H9 (cell line): ENCODE results near the gene PRIMPOL. TPM values are rescaled to one million over a fixed set of nuclear protein-coding genes. Genes with fewer than 3 reads are reported as not detected.

ENCODE experiments used
- DNase-seq: peaks from one replicate; pipeline ENCODE4 v3.0.0-alpha.2; 2017
- H2AFZ ChIP-seq: one replicate; pipeline ENCODE4 v1.6.1; 2013; ENCODE audit warnings: mild to moderate bottlenecking, low read length, control low read depth, moderate library complexity
- H2AK5ac ChIP-seq: 2 replicates; pipeline ENCODE4 v1.6.1; 2013; ENCODE audit warnings: low read length, control low read depth, mixed read lengths; ENCODE audit not compliant: insufficient read length
- H2BK120ac ChIP-seq: one replicate; pipeline ENCODE4 v1.6.1; 2013; ENCODE audit warnings: low read depth, mild to moderate bottlenecking, low read length, control low read depth, inconsistent platforms; ENCODE audit not compliant: poor library complexity, severe bottlenecking
- H2BK12ac ChIP-seq: 2 replicates; pipeline ENCODE4 v1.6.1; 2013; ENCODE audit warnings: low read length, control low read depth, mixed read lengths, low read depth; ENCODE audit not compliant: insufficient read length
- H2BK15ac ChIP-seq: 2 replicates; pipeline ENCODE4 v1.6.1; 2013; ENCODE audit warnings: low read depth, low read length, control low read depth
- H2BK20ac ChIP-seq: one replicate; pipeline ENCODE4 v1.6.1; 2013; ENCODE audit warnings: low read depth, mild to moderate bottlenecking, low read length, control low read depth, inconsistent platforms; ENCODE audit not compliant: poor library complexity, severe bottlenecking
- H2BK5ac ChIP-seq: 2 replicates; pipeline ENCODE4 v1.6.1; 2013; ENCODE audit warnings: low read length, control low read depth, mixed read lengths; ENCODE audit not compliant: insufficient read length
- H3K14ac ChIP-seq: 2 replicates; pipeline ENCODE4 v1.6.1; 2013; ENCODE audit warnings: low read length, control low read depth; ENCODE audit not compliant: insufficient read depth
- H3K18ac ChIP-seq: 2 replicates; pipeline ENCODE4 v1.6.1; 2013; ENCODE audit warnings: low read depth, mild to moderate bottlenecking, mixed read lengths, low read length, control low read depth; ENCODE audit not compliant: insufficient read length
- H3K23ac ChIP-seq: 2 replicates; pipeline ENCODE4 v1.6.1; 2013; ENCODE audit warnings: low read length, control low read depth, mixed read lengths, low read depth; ENCODE audit not compliant: insufficient read length
- H3K23me2 ChIP-seq: 2 replicates; pipeline ENCODE4 v1.6.1; 2013; ENCODE audit warnings: low read depth, mild to moderate bottlenecking, mixed read lengths, low read length, control low read depth; ENCODE audit not compliant: insufficient read length, poor library complexity, severe bottlenecking
- H3K27ac ChIP-seq: 2 replicates; pipeline ENCODE4 v1.5.1; 2013; ENCODE audit warnings: low read length, control low read depth, mixed read lengths, low read depth; ENCODE audit not compliant: insufficient read length
- H3K27me3 ChIP-seq: 2 replicates; pipeline ENCODE4 v1.6.1; 2013; ENCODE audit warnings: low read length, control low read depth, inconsistent platforms; ENCODE audit not compliant: insufficient read depth
- H3K4ac ChIP-seq: 2 replicates; pipeline ENCODE4 v1.6.1; 2013; ENCODE audit warnings: low read depth, mild to moderate bottlenecking, control low read depth, inconsistent platforms, low read length, moderate library complexity
- H3K4me1 ChIP-seq: 2 replicates; pipeline ENCODE4 v1.6.1; 2013; ENCODE audit warnings: low read length, control low read depth, inconsistent platforms; ENCODE audit not compliant: insufficient read depth
- H3K4me2 ChIP-seq: 2 replicates; pipeline ENCODE4 v1.6.1; 2013; ENCODE audit warnings: low read length, control low read depth, mixed read lengths; ENCODE audit not compliant: insufficient read length, insufficient read depth
- H3K56ac ChIP-seq: 2 replicates; pipeline ENCODE4 v1.6.1; 2013; ENCODE audit warnings: low read depth, mild to moderate bottlenecking, mixed read lengths, low read length, control low read depth; ENCODE audit not compliant: insufficient read length
- H3K79me1 ChIP-seq: 2 replicates; pipeline ENCODE4 v1.6.1; 2013; ENCODE audit warnings: low read depth, mild to moderate bottlenecking, moderate library complexity, low read length, control low read depth, inconsistent platforms; ENCODE audit not compliant: insufficient read depth, poor library complexity, severe bottlenecking
- H3K79me2 ChIP-seq: 2 replicates; pipeline ENCODE4 v1.6.1; 2013; ENCODE audit warnings: low read length, control low read depth, inconsistent platforms; ENCODE audit not compliant: insufficient read depth
- H3K9ac ChIP-seq: 2 replicates; pipeline ENCODE4 v1.6.1; 2013; ENCODE audit warnings: low read length, control low read depth, mixed read lengths; ENCODE audit not compliant: insufficient read length; ENCODE audit errors: extremely low read depth
- H3K9me3 ChIP-seq: one replicate; pipeline ENCODE4 v1.6.1; 2013; ENCODE audit warnings: low read depth, low read length, inconsistent platforms; ENCODE audit not compliant: control insufficient read depth
- H3T11ph ChIP-seq: one replicate; pipeline ENCODE4 v1.6.1; 2013; ENCODE audit warnings: mild to moderate bottlenecking, low read length, control low read depth, inconsistent platforms
- H4K20me1 ChIP-seq: one replicate; pipeline ENCODE4 v1.6.1; 2013; ENCODE audit not compliant: control insufficient read depth, insufficient read length, insufficient read depth
- H4K5ac ChIP-seq: 2 replicates; pipeline ENCODE4 v1.6.1; 2013; ENCODE audit warnings: low read depth, mild to moderate bottlenecking, mixed read lengths, low read length, control low read depth; ENCODE audit not compliant: insufficient read length
- H4K8ac ChIP-seq: replicated peaks from 2 replicates; pipeline ENCODE4 v1.6.1; 2013; ENCODE audit warnings: low read length, control low read depth, mixed read lengths, low read depth; ENCODE audit not compliant: insufficient read length
- H4K91ac ChIP-seq: 2 replicates; pipeline ENCODE4 v1.6.1; 2013; ENCODE audit warnings: low read depth, mild to moderate bottlenecking, moderate library complexity, mixed read lengths, low read length, control low read depth; ENCODE audit not compliant: insufficient read length
- H3K27ac Mint-ChIP-seq, 3 experiments: 2 replicates in 2 of 3; 3 replicates in 1 of 3; pipeline ENCODE4 v1.8.0; 2020 to 2021; ENCODE audit warnings: mixed read lengths in 3 of 3, mild to moderate bottlenecking in 1 of 3, moderate library complexity in 1 of 3
- H3K27me3 Mint-ChIP-seq: 2 replicates; pipeline ENCODE4 v1.8.0; 2021; ENCODE audit warnings: low read depth, mild to moderate bottlenecking, moderate library complexity, mixed read lengths
- H3K36me3 Mint-ChIP-seq, 3 experiments: 2 replicates in 2 of 3; 3 replicates in 1 of 3; pipeline ENCODE4 v1.8.0; 2020 to 2021; ENCODE audit warnings: low read depth in 3 of 3, mixed read lengths in 3 of 3; ENCODE audit not compliant: insufficient read depth in 1 of 3
- H3K4me1 Mint-ChIP-seq, 2 experiments: 2 replicates each; pipeline ENCODE4 v1.8.0; 2020; ENCODE audit warnings: mixed read lengths in 2 of 2
- H3K4me3 Mint-ChIP-seq, 2 experiments: 2 replicates in 1 of 2; 3 replicates in 1 of 2; pipeline ENCODE4 v1.8.0; 2020 to 2021; ENCODE audit warnings: mild to moderate bottlenecking in 2 of 2, mixed read lengths in 2 of 2, moderate library complexity in 1 of 2
- H3K9me3 Mint-ChIP-seq, 2 experiments: 2 replicates in 1 of 2; 3 replicates in 1 of 2; pipeline ENCODE4 v1.8.0; 2020; ENCODE audit warnings: mild to moderate bottlenecking in 2 of 2, mixed read lengths in 2 of 2, moderate library complexity in 1 of 2
- CTCF ChIP-seq: fragments of 200-600 bp; sonication (generic); conservative IDR thresholded peaks from 3 replicates; pipeline ENCODE4 v1.8.0; 2021; ENCODE audit warnings: antibody characterized with exemption, mild to moderate bottlenecking
- WGBS: extraction: QIAGEN DNeasy Blood & Tissue Kit; methylation state at CpG from one replicate; pipeline ENCODE4 v1.1.7; 2013; ENCODE audit warnings: missing lambda C conversion rate, low lambda C conversion rate, mixed read lengths; ENCODE audit not compliant: insufficient read length; ENCODE audit errors: extremely low coverage; 5-methylcytosine and 5-hydroxymethylcytosine counted together
- total RNA-seq: library from RNA; stranded (reverse); gene quantifications from 2 replicates; pipeline ENCODE4 v1.2.1, GENCODE V29; 2021

PRIMPOL gene
- total RNA-seq, 1 experiment from 2014 or later, result 4.9 TPM

DNA sequence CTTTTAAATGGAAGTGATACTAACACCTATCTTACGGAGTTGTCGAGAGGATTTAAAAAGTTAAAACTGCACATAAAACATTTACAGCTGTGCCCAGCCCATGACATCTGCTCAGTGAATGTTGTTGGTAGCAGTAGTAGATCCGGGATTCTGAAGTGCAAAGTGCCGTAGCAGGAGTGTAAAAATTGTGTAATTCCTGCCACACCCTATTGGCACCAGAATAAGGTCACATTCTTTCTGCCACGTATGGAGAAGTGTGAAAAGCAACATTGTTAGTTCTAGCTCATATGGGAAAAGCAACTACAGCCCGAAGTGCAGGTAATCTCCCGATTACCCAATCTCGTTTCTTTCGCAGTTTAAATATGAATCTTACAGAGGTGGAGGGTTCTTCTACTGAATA lies 31.2 kb downstream of the PRIMPOL start:
- no peak overlapping the region for H3K9ac ChIP-seq
- no peak overlapping the region for H4K91ac ChIP-seq
- Mint-ChIP-seq H3K27me3 (no peaks in the 10 kb centered on the region), H3K36me3 (peaks cover 7 to 10% (median 9%) of the 10 kb centered on the region in 3 experiments), H3K27ac (no peak overlapping the region), H3K4me3 (no peak overlapping the region), H3K4me1 (no peaks in the 10 kb centered on the region), H3K9me3 (peaks cover 8% of the 10 kb centered on the region in 2 experiments; a peak in 3 of 5 replicates)
- no peak overlapping the region for H4K5ac ChIP-seq
- no peaks in the 10 kb centered on the region for H3K9me3 ChIP-seq
- no peak overlapping the region for H2AFZ ChIP-seq
- H3K23ac ChIP-seq, result no peak overlapping the region
- no peaks in the 10 kb centered on the region for H3K23me2 ChIP-seq
- no peak overlapping the region for H2AK5ac ChIP-seq
- no CpG with 5 or more reads among the region's 9 CpGs for WGBS
- no peak overlapping the region for H3K14ac ChIP-seq
- no peak overlapping the region for H3K4ac ChIP-seq
- no peak for TF ChIP-seq CTCF
- no peak overlapping the region for H3T11ph ChIP-seq
- no peak overlapping the region for H3K56ac ChIP-seq
- H2BK12ac ChIP-seq, result no peak overlapping the region
- no peak overlapping the region for H3K18ac ChIP-seq
- no peaks in the 10 kb centered on the region for H4K20me1 ChIP-seq
- H3K4me1 ChIP-seq, result no peaks in the 10 kb centered on the region
- no peak overlapping the region for H2BK120ac ChIP-seq
- DNase-seq, result no peak
- H4K8ac ChIP-seq, result no peak overlapping the region
- no peak overlapping the region for H3K4me2 ChIP-seq
- no peak overlapping the region for H2BK20ac ChIP-seq
- H2BK15ac ChIP-seq, result no peak overlapping the region
- no peaks in the 10 kb centered on the region for H3K79me1 ChIP-seq
- no peaks in the 10 kb centered on the region for H3K27me3 ChIP-seq
- H3K27ac ChIP-seq, result no peak overlapping the region
- no peaks in the 10 kb centered on the region for H3K79me2 ChIP-seq
- no peak overlapping the region for H2BK5ac ChIP-seq
